Stimulated activated CD4-positive, alpha-beta T cell treated with anti-CD3 and anti-CD28 coated beads, Interleukin-1b, Interleukin-23, amount 100 ng/mL, for 48 hours (primary cell): ENCODE data around the gene TSC1.

Experiments used
- DNase-seq: peaks from one replicate; pipeline ENCODE4 v3.0.0-alpha.2; 2020

The TSC1 gene

GRCh38 chr9:132857616-132858342 is 86.6 kb downstream of the TSC1 start:
- DNase-seq, result no peak

- DNase-seq, result no peak
These were observed 87.4 kb downstream of the TSC1 start for GRCh38 chr9:132857031-132857430.

- no peak for DNase-seq
These were observed 88.5 kb downstream of the TSC1 start for GRCh38 chr9:132855904-132856303.

GRCh38 chr9:132854832-132855231 is 89.6 kb downstream of the TSC1 start:
- DNase-seq, result no peak

- DNase-seq, result no peak
These were observed 90.9 kb downstream of the TSC1 start for GRCh38 chr9:132853482-132853881.

- no peak for DNase-seq
These were observed 95.2 kb downstream of the TSC1 start for GRCh38 chr9:132849185-132849706.

GRCh38 chr9:132846918-132847515 is 97.4 kb downstream of the TSC1 start:
- no peak for DNase-seq

- DNase-seq, result no peak
These were observed 98.1 kb downstream of the TSC1 start for GRCh38 chr9:132846109-132846917.

GRCh38 chr9:132842124-132843044 is 102.0 kb downstream of the TSC1 start:
- DNase-seq, result no peak
